GM19467 (cell line): ENCODE data around the gene PGP.

Source experiments
- ATAC-seq: cut with Tn5 transposase; IDR thresholded peaks from one replicate; pipeline ENCODE4 v1.9.1; 2021; ENCODE audit warnings: mild to moderate bottlenecking, moderate library complexity; ENCODE audit not compliant: unreplicated experiment

Gene PGP

DNA sequence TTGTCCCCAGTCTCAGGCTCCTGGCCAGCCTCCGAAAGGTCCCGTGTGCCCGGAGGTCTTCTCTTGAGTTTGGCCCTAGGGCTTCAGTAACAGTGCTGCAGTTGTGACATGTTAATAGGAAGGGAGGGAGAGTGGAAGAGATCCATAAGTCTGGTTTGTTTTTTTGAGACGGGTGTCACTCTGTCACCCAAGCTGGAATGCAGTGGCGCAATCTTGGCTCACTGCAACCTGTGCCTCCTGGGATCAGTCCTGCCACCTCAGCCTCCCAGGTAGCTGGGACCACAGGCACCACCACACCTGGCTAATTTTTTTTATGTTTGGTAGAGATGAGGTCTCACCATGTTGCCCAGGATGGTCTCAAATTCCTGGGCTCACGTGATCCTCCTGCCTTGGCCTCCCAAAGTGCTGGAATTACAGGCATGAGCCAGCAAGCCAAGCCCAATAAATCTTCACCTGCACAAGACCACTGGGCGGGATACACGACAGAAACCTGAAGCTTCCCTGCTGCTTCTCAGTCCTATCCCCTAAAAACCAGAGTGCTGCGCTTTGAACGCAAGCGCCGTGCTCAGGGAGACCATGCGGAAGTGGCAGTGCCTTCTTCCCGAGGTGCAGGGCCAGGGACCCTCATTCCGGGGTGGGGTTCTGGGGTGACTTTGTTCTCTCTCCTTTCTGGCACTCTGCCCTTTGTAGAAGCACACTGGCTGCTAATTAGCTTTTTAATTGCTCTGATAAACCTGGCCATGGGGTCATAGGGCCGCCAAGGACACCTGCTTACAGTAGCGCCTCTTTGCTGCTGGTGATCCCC lies 48.2 kb downstream of the PGP start:
- no peak for ATAC-seq

DNA sequence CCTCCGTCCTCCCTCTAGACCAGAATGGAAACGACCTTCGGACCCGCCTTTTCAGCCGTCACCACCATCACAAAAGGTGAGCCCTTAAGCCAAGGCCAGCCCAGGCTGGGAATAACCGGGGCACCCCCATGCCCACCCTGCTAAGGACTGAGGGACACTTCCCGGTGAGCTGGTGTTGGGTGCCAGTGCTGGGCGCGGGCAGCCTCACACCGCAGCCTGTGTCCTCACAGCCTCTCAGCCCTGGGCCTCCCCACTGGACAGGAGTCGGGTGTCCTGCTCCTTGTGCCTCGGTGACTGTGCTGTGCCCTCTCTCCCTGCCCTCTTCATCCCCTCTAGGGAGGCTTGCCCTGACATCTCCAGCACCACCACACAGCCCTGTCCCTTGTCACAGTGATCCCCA lies 48.8 kb downstream of the PGP start:
- no peak for ATAC-seq

DNA sequence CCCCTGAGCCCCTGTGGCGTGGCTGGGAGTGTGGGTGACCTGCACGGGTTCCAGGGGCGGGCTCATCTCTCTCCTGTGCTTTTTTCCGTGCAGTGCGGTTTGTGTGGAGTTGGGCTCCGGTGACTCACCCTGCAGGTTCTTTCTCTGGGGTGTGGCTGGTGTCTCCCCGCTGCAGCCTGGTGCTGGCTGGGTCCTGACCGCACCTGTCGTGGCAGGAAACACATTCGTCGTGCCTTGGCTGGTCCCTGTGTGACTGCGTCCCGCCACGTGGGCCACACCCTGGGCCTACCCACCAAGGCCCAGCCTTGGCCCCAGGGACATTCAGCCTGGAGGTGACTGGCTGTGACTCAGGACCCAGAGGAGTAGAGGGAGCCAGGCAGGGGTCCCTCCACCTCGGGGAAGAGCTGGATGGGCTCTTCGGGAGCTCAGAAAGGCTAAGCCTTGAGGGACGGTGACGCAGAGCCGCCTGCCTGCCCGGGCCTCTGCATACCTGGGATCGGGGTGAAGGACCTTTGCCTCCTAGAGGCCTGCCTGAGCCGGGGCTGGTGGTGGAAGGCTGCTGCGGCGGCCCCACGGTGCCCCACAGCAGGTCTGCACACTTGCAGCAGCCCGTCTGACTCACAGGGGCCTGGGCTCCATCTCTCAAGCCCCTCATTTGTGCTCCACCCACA lies 51.3 kb downstream of the PGP start:
- ATAC-seq = no peak

DNA sequence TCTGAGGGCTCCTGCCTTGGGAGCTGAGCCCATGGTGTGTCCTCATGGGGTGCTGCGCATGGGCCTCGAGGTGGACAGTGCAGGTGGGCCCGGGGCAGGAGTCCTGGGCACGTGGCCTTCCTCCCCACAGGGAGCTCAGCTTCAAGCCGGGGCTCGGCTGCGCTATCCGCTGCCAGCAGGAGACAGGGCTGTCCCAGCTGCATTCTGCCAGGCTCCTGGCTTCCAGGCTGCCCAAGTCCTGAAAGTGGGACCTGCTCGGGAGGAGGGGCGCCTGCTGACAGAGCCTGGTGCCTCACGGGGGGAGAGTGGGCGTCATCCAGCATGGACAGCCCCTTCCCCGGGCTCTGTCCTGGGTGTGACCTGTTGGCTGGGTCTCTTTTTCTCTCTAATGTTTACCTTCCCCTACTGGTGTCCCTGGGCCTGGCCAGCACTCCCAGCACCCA lies 51.9 kb downstream of the PGP start:
- ATAC-seq = no peak

DNA sequence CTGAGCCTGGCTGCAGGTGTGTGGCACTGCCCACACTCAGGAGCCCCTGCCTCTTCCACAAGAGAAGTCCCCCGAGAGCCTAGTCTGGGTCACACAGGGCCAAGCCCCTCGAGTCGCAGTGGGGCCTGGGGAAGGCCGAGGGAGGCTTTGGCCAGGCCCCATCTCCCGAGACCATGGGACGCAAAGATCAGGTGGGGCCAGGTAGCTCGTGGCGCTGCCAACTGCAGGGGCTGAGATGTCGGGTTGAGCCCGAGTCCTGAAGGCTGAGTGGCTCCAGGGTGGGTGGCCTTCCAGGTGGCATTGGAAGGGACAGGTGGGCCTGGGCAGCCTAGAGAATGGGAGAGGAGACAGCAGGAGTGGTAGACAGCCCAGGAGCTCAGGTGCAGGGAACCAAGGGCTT lies 52.7 kb downstream of the PGP start:
- ATAC-seq = no peak
